Measurements from ENCODE around the gene ANKRD60. TPM values are rescaled to one million over a fixed set of nuclear protein-coding genes. Genes with fewer than 3 reads are reported as not detected.

Gene ANKRD60
- total RNA-seq, 4 donors from 2014 or later, result not detected

GRCh38 chr20:58184063-58184462 lies 44.4 kb downstream of the ANKRD60 start:
- no peak for DNase-seq (ENCODE audit: low spot score)
- no peak for ATAC-seq (ENCODE audit: low FRiP score)
- TF ChIP-seq CTCF (IDR thresholded peaks at IDR 0.05), result no peak

- TF ChIP-seq CTCF (IDR thresholded peaks at IDR 0.05), result no peak
- no peak for DNase-seq (ENCODE audit: low spot score)
- ATAC-seq (ENCODE audit: low FRiP score), result no peak
Observed at GRCh38 chr20:58182521-58183140, 45.8 kb downstream of the ANKRD60 start.

GRCh38 chr20:58179432-58180099 lies 48.9 kb downstream of the ANKRD60 start:
- TF ChIP-seq CTCF (IDR thresholded peaks at IDR 0.05), result peak in 2 of 3 donors; percentile 95 to 99
- peak; percentile 48 for ATAC-seq (ENCODE audit: low FRiP score)
- DNase-seq (ENCODE audit: low spot score), result peak; percentile 30

GRCh38 chr20:58179083-58179431 lies 49.4 kb downstream of the ANKRD60 start:
- ATAC-seq (ENCODE audit: low FRiP score) (no peak), DNase-seq (ENCODE audit: low spot score) (no peak)
- no peak for TF ChIP-seq CTCF (IDR thresholded peaks at IDR 0.05)

GRCh38 chr20:58177799-58178198 lies 50.7 kb downstream of the ANKRD60 start:
- TF ChIP-seq CTCF (IDR thresholded peaks at IDR 0.05), result no peak
- DNase-seq (ENCODE audit: low spot score) (no peak), ATAC-seq (ENCODE audit: low FRiP score) (no peak)

- no peak for TF ChIP-seq CTCF (IDR thresholded peaks at IDR 0.05)
- ATAC-seq (ENCODE audit: low FRiP score) (no peak), DNase-seq (ENCODE audit: low spot score) (no peak)
Observed at GRCh38 chr20:58175836-58176235, 52.6 kb downstream of the ANKRD60 start.

- no peak for TF ChIP-seq CTCF (IDR thresholded peaks at IDR 0.05)
- DNase-seq (ENCODE audit: low spot score), result no peak
- ATAC-seq (ENCODE audit: low FRiP score), result no peak
Observed at GRCh38 chr20:58175425-58175824, 53.0 kb downstream of the ANKRD60 start.

All from omental fat pad (tissue), 4 donors.